Endothelial cell of umbilical vein (primary cell): ENCODE measurements around the gene EID3. TPM values are rescaled to one million over a fixed set of nuclear protein-coding genes. Genes with fewer than 3 reads are reported as not detected.

ENCODE experiments used
- BruUV-seq: library from RNA; stranded (reverse); fragments of 400-500 nt; replicated peaks from 2 replicates; lab custom pipeline; 2021; lab: Mats Ljungman, UMichigan
- CTCF ChIA-PET: fragments of 300-600, 350-600 bp; sonication (Branson Sonifier 250); formaldehyde crosslinking; loops from one replicate; lab custom pipeline; 2021; ENCODE audit warnings: antibody characterized with exemption, inconsistent platforms; lab: Charles Lee
- POLR2A ChIA-PET: fragments of 300-600, 350-600 bp; sonication (Branson Sonifier 250); formaldehyde crosslinking; loops from one replicate; lab custom pipeline; 2021; ENCODE audit warnings: antibody characterized with exemption, inconsistent platforms; lab: Charles Lee
- DNase-seq: peaks from one replicate; pipeline ENCODE4 v3.0.0-alpha.2; 2011; ENCODE audit warnings: low read depth, low spot score
- FAIRE-seq: peaks from 2 replicates; lab custom pipeline; 2011; peaks lifted over from hg19 to GRCh38; lab: Jason Lieb, UNC
- H2AFZ ChIP-seq: 2 replicates; pipeline ENCODE4 v1.6.0; 2012; ENCODE audit warnings: low read depth, low read length, control low read depth, inconsistent platforms
- H3K27ac ChIP-seq: 2 replicates; pipeline ENCODE4 v1.5.1; 2011; ENCODE audit warnings: low read depth, mild to moderate bottlenecking, control low read depth, low read length, moderate library complexity; ENCODE audit not compliant: insufficient read depth
- H3K27me3 ChIP-seq, 2 experiments: 2 replicates each; pipeline versions ENCODE4 v1.6.0 to v1.6.1; 2011; ENCODE audit warnings: low read length in 2 of 2, mixed read lengths in 1 of 2; ENCODE audit not compliant: control insufficient read depth in 2 of 2, insufficient read depth in 2 of 2
- H3K36me3 ChIP-seq, 2 experiments: 2 replicates in 1 of 2; 3 replicates in 1 of 2; pipeline ENCODE4 v1.5.1; 2011; ENCODE audit warnings: low read length in 2 of 2, mild to moderate bottlenecking in 1 of 2, moderate library complexity in 1 of 2; ENCODE audit not compliant: control insufficient read depth in 2 of 2, insufficient read depth in 2 of 2; ENCODE audit errors: extremely low read depth in 1 of 2
- H3K4me1 ChIP-seq: 3 replicates; pipeline ENCODE4 v1.5.1; 2011; ENCODE audit warnings: mild to moderate bottlenecking, low read length; ENCODE audit not compliant: control insufficient read depth, insufficient read depth; ENCODE audit errors: extremely low read depth
- H3K4me2 ChIP-seq: 2 replicates; pipeline ENCODE4 v1.6.1; 2011; ENCODE audit warnings: low read length, control low read depth, mixed read lengths; ENCODE audit not compliant: insufficient read depth
- H3K4me3 ChIP-seq, 3 experiments: fragments of 200-600 bp in 1 of 3; sonication (generic), shearing (Covaris generic) in 1 of 3; replicated peaks in 1 of 3; 2 replicates each; pipeline ENCODE4 v1.5.1; 2011 to 2016; ENCODE audit warnings: control low read depth in 3 of 3, low read length in 3 of 3, mild to moderate bottlenecking in 2 of 3, inconsistent platforms in 1 of 3, low read depth in 1 of 3, moderate library complexity in 1 of 3; ENCODE audit not compliant: insufficient read depth in 1 of 3
- H3K79me2 ChIP-seq: 2 replicates; pipeline ENCODE4 v1.6.0; 2012; ENCODE audit warnings: low read length, inconsistent platforms; ENCODE audit not compliant: control insufficient read depth, insufficient read depth
- H3K9ac ChIP-seq: replicated peaks from 2 replicates; pipeline ENCODE3; 2011; ENCODE audit warnings: low read length, control low read depth; ENCODE audit not compliant: insufficient read depth; ENCODE audit errors: extremely low read depth
- H3K9me1 ChIP-seq: replicated peaks from 3 replicates; pipeline ENCODE4 v1.6.0; 2011; ENCODE audit warnings: mild to moderate bottlenecking, low read length; ENCODE audit not compliant: control insufficient read depth, insufficient read depth; ENCODE audit errors: extremely low read depth
- H3K9me3 ChIP-seq: replicated peaks from 2 replicates; pipeline ENCODE4 v1.5.1; 2012; ENCODE audit warnings: low read length, inconsistent platforms; ENCODE audit not compliant: control insufficient read depth, insufficient read depth
- H4K20me1 ChIP-seq: replicated peaks from 2 replicates; pipeline ENCODE3; 2011; ENCODE audit warnings: mild to moderate bottlenecking, low read length; ENCODE audit not compliant: control insufficient read depth, insufficient read depth; ENCODE audit errors: extremely low read depth
- CTCF ChIP-seq, 2 donors: IDR thresholded peaks; 1 replicate in 1 of 2; 2 replicates in 1 of 2; pipeline ENCODE4 v1.5.1; 2011; ENCODE audit warnings: low read length in 2 of 2, mild to moderate bottlenecking in 2 of 2, moderate library complexity in 2 of 2, control low read depth in 1 of 2, inconsistent platforms in 1 of 2, low read depth in 1 of 2; ENCODE audit not compliant: insufficient read depth in 1 of 2; ENCODE audit errors: extremely low read depth in 1 of 2
- EZH2 ChIP-seq: IDR thresholded peaks from 2 replicates; pipeline ENCODE4 v1.6.1; 2012; ENCODE audit warnings: borderline replicate concordance, low read depth, mild to moderate bottlenecking, moderate library complexity, low read length, inconsistent platforms; ENCODE audit not compliant: severe bottlenecking
- FOS ChIP-seq: IDR thresholded peaks from 2 replicates; pipeline ENCODE4 v1.6.1; 2011; ENCODE audit warnings: mild to moderate bottlenecking, low read length, moderate library complexity, borderline replicate concordance; ENCODE audit not compliant: insufficient read depth
- GATA2 ChIP-seq: IDR thresholded peaks from 2 replicates; pipeline ENCODE4 v1.7.0; 2011; ENCODE audit warnings: low read depth, mild to moderate bottlenecking, moderate library complexity, mixed read lengths, low read length; ENCODE audit not compliant: insufficient read length, insufficient read depth
- JUN ChIP-seq: IDR thresholded peaks from 2 replicates; pipeline ENCODE4 v1.6.1; 2011; ENCODE audit warnings: borderline replicate concordance, low read depth; ENCODE audit not compliant: insufficient read length, insufficient read depth
- MAX ChIP-seq: IDR thresholded peaks from 2 replicates; pipeline ENCODE4 v1.6.1; 2011; ENCODE audit not compliant: insufficient read depth, insufficient read length
- MYC ChIP-seq: IDR thresholded peaks from one replicate; pipeline ENCODE4 v1.6.1; 2011; ENCODE audit warnings: mild to moderate bottlenecking, low read depth, low read length
- POLR2A ChIP-seq: IDR thresholded peaks from 2 replicates; pipeline ENCODE4 v1.6.1; 2012; ENCODE audit warnings: low read depth, mild to moderate bottlenecking, control low read depth, low read length
- POLR2AphosphoS5 ChIP-seq: IDR thresholded peaks from 2 replicates; pipeline ENCODE4 v1.6.1; 2012; ENCODE audit warnings: low read depth, mild to moderate bottlenecking, control low read depth, low read length, moderate library complexity; ENCODE audit not compliant: insufficient read depth
- dilution Hi-C: fragments of 300-500 bp; cut with MboI; formaldehyde crosslinking; loops from one replicate; pipeline ENCODE4 v1.15.0; 2019; ENCODE audit warnings: low sequenced_read_pairs; ENCODE audit not compliant: extremely low pct_ligation_motif_present
- intact Hi-C: fragments of 100-400 bp; cut with micrococcal nuclease; formaldehyde crosslinking; loops from one replicate; pipeline ENCODE4 v1.10.0; 2022
- polyA plus RNA-seq, 4 experiments: library from polyadenylated mRNA; depleted of rRNA in 3 of 4; stranded (reverse) in 3 of 4; unstranded in 1 of 4; fragments of >200 nt; gene quantifications; 2 replicates each; pipeline versions ENCODE4 v1.2.1 to v1.2.3, GENCODE V29; 2011 to 2012; ENCODE audit warnings: missing spikeins in 1 of 4
- total RNA-seq: library from RNA; stranded (reverse); gene quantifications from 2 replicates; pipeline ENCODE4 v1.2.3, GENCODE V29; 2021

Gene EID3
- total and polyA plus RNA-seq, 2 donors (not counting 3 experiments of a cell fraction or from before 2014, with no cell fraction given), result 1.5 to 14.5 TPM

GRCh38 chr12:104272938-104273337 is 30.6 kb upstream of the EID3 start:
- POLR2A ChIA-PET, result no interaction called here
- no peak for TF ChIP-seq GATA2
- TF ChIP-seq MAX, result no peak
- no peak for TF ChIP-seq CTCF (IDR thresholded peaks at IDR 0.05; ENCODE audit: extremely low read depth in 1 of 2, insufficient read depth in 1 of 2, low read depth in 1 of 2, low read length in 2 of 2)
- no peak for TF ChIP-seq JUN
- TF ChIP-seq MYC, result no peak
- no peak for TF ChIP-seq POLR2A
- no peak for TF ChIP-seq POLR2AphosphoS5
- TF ChIP-seq EZH2, result no peak
- TF ChIP-seq FOS, result no peak
- no peak for FAIRE-seq

More at GRCh38 chr12:104272938-104273337, 30.6 kb upstream of the EID3 start:
- BruUV-seq, result no TSS peak
- H3K27ac ChIP-seq, result no peak overlapping the region
- no peaks in the 10 kb centered on the region for H3K36me3 ChIP-seq
- no peaks in the 10 kb centered on the region for H3K79me2 ChIP-seq
- H3K27me3 ChIP-seq, result no peaks in the 10 kb centered on the region
- no peak for DNase-seq
- no peak overlapping the region for H3K9ac ChIP-seq
- intact Hi-C loops, result no loop called here
- peaks cover 12% of the 10 kb centered on the region for H3K4me1 ChIP-seq
- H3K4me2 ChIP-seq, result no peak overlapping the region
- H3K9me3 ChIP-seq, result no peaks in the 10 kb centered on the region
- no peak overlapping the region for H3K4me3 ChIP-seq
- dilution Hi-C loops, result no loop called here
- CTCF ChIA-PET, result no interaction called here
- H2AFZ ChIP-seq, result no peak overlapping the region
- H4K20me1 ChIP-seq, result no peaks in the 10 kb centered on the region
- H3K9me1 ChIP-seq, result no peaks in the 10 kb centered on the region
